HepG2 (cell line): ENCODE results near the gene CRY1. TPM values are rescaled to one million over a fixed set of nuclear protein-coding genes. Genes with fewer than 3 reads are reported as not detected.

Source experiments
- AGO2 ChIP-seq: fragments of 200-400 bp; formaldehyde crosslinking; optimal IDR thresholded peaks from 2 replicates; pipeline ENCODE3; 2017; ENCODE audit warnings: mild to moderate bottlenecking, low read depth, low read length, moderate library complexity
- DR1 ChIP-seq: sonication (generic); formaldehyde crosslinking; IDR thresholded peaks from 2 replicates; pipeline ENCODE4 v1.8.0; 2021; ENCODE audit warnings: mild to moderate bottlenecking, missing genetic modification reagents, inconsistent platforms
- ELF4 ChIP-seq: sonication (generic); formaldehyde crosslinking; IDR thresholded peaks from 2 replicates; pipeline ENCODE4 v1.5.0; 2020; ENCODE audit warnings: missing genetic modification reagents, mild to moderate bottlenecking, moderate library complexity, borderline replicate concordance
- GLI4 ChIP-seq: sonication (generic); formaldehyde crosslinking; IDR thresholded peaks from 2 replicates; pipeline ENCODE4 v1.5.1; 2020; ENCODE audit warnings: missing genetic modification reagents, mild to moderate bottlenecking, moderate library complexity, borderline replicate concordance
- KDM2A ChIP-seq: sonication (generic); formaldehyde crosslinking; IDR thresholded peaks from 2 replicates; pipeline ENCODE4 v1.4.0; 2020; ENCODE audit warnings: low read depth, missing genetic modification reagents, borderline replicate concordance
- MZF1 ChIP-seq: sonication (generic); formaldehyde crosslinking; IDR thresholded peaks from 2 replicates; pipeline ENCODE4 v1.8.1; 2023; ENCODE audit warnings: mild to moderate bottlenecking, missing genetic modification reagents, borderline replicate concordance
- RXRA ChIP-seq: sonication (generic); formaldehyde crosslinking; IDR thresholded peaks from 2 replicates; pipeline ENCODE4 v1.5.1; 2020; ENCODE audit warnings: missing genetic modification reagents
- SMARCC2 ChIP-seq: fragments of 450-650 bp; IDR thresholded peaks from 2 replicates; pipeline ENCODE4 v1.6.1; 2017; ENCODE audit warnings: antibody characterized with exemption, mild to moderate bottlenecking
- SRSF4 ChIP-seq: fragments of 200-400 bp; formaldehyde crosslinking; IDR thresholded peaks from one replicate; pipeline ENCODE4 v1.6.1; 2018; ENCODE audit warnings: mild to moderate bottlenecking, low read depth, low read length, moderate library complexity; ENCODE audit not compliant: poor library complexity, severe bottlenecking
- TAF15 ChIP-seq: fragments of 200-400 bp; formaldehyde crosslinking; IDR thresholded peaks from one replicate; pipeline ENCODE4 v1.6.1; 2018; ENCODE audit warnings: mild to moderate bottlenecking, low read depth, low read length; ENCODE audit not compliant: poor library complexity, severe bottlenecking
- ZFX ChIP-seq: sonication (generic); formaldehyde crosslinking; IDR thresholded peaks from 2 replicates; pipeline ENCODE4 v1.4.0; 2020; ENCODE audit warnings: mild to moderate bottlenecking, low read depth, missing genetic modification reagents, moderate library complexity
- ZNF18 ChIP-seq: sonication (generic); formaldehyde crosslinking; IDR thresholded peaks from 2 replicates; pipeline ENCODE4 v1.8.0; 2022; ENCODE audit warnings: mild to moderate bottlenecking, missing genetic modification reagents; ENCODE audit not compliant: insufficient replicate concordance
- ZNF232 ChIP-seq: sonication (generic); formaldehyde crosslinking; IDR thresholded peaks from 2 replicates; pipeline ENCODE4 v1.4.0; 2020; ENCODE audit warnings: missing genetic modification reagents, borderline replicate concordance
- ZNF333 ChIP-seq: sonication (generic); formaldehyde crosslinking; IDR thresholded peaks from 2 replicates; pipeline ENCODE4 v1.4.0; 2020; ENCODE audit warnings: mild to moderate bottlenecking, missing genetic modification reagents, borderline replicate concordance
- ZNF644 ChIP-seq: IDR thresholded peaks from 2 replicates; pipeline ENCODE4 v1.6.1; 2016; ENCODE audit warnings: low read depth
- ZSCAN20 ChIP-seq: sonication (generic); formaldehyde crosslinking; IDR thresholded peaks from 2 replicates; pipeline ENCODE4 v1.4.0; 2020; ENCODE audit warnings: missing genetic modification reagents, mild to moderate bottlenecking, borderline replicate concordance
- polyA plus RNA-seq, 8 experiments: library from polyadenylated mRNA; depleted of rRNA in 3 of 8; stranded (reverse) in 7 of 8; unstranded in 1 of 8; fragments of >200 nt; fragmentation: Illumina TruSeq in 4 of 8; extraction: Trizol in 4 of 8; gene quantifications; 2 replicates each; pipeline versions ENCODE4 v1.2.1 to v1.2.3, GENCODE V29; 2011 to 2016; ENCODE audit warnings: low read depth in 4 of 8, missing spikeins in 1 of 8, mixed read lengths in 1 of 8; ENCODE audit not compliant: insufficient read depth in 1 of 8
- total RNA-seq, 5 experiments: library from RNA; depleted of rRNA; stranded (reverse); fragments of >200 nt; fragmentation: Illumina TruSeq; extraction: Trizol; gene quantifications; 2 replicates each; pipeline ENCODE4 v1.2.3, GENCODE V29; 2016; ENCODE audit warnings: low read depth in 1 of 5

Gene CRY1
- total and polyA plus RNA-seq, 2 of the 13 experiments (the other 11 are each of a cell fraction or from before 2014, with no cell fraction given) = 11.4 to 13.9 TPM

- TF ChIP-seq KDM2A (CRISPR knock-in tag) (peak; percentile 9; the same call in 1 of the 2 replicates), GLI4 (CRISPR knock-in tag) (no peak), ZNF644 (CRISPR knock-in tag) (no peak), TAF15 (no peak), AGO2 (peak; percentile 56), ELF4 (CRISPR knock-in tag) (peak; percentile 65; the same call in 1 of the 2 replicates), SRSF4 (no peak), RXRA (CRISPR knock-in tag) (no peak), DR1 (CRISPR knock-in tag) (no peak), ZNF333 (peak; percentile 14; the same call in 1 of the 2 replicates), ZSCAN20 (CRISPR knock-in tag) (0 out of 2 replicates have a peak, but pooled peaks have one; percentile 83), ZNF232 (CRISPR knock-in tag) (0 out of 2 replicates have a peak, but pooled peaks have one; percentile 6), SMARCC2 (no peak), ZNF18 (CRISPR knock-in tag) (no peak), MZF1 (CRISPR knock-in tag) (no peak), ZFX (CRISPR knock-in tag) (no peak)
These were observed 506 bp downstream of the CRY1 start (continued) for GRCh38 chr12:107092669-107093416.
